ENCODE data around the gene DOLPP1.

DOLPP1 gene

GRCh38 chr9:129064499-129064908 lies 16.4 kb upstream of the DOLPP1 start:
- DNase-seq (ENCODE audit: low read depth): no peak

- DNase-seq (ENCODE audit: low read depth): no peak
Measured at GRCh38 chr9:129068110-129068509, 12.8 kb upstream of the DOLPP1 start.

GRCh38 chr9:129068990-129069861 lies 11.7 kb upstream of the DOLPP1 start:
- DNase-seq (ENCODE audit: low read depth): peak; percentile 40

- DNase-seq (ENCODE audit: low read depth): no peak
Measured at GRCh38 chr9:129069862-129070641, 10.9 kb upstream of the DOLPP1 start.

- no peak for DNase-seq (ENCODE audit: low read depth)
Measured at GRCh38 chr9:129070696-129071525, 10.0 kb upstream of the DOLPP1 start.

- no peak for DNase-seq (ENCODE audit: low read depth)
Measured at GRCh38 chr9:129071526-129072126, 9.3 kb upstream of the DOLPP1 start.

GRCh38 chr9:129072171-129072570 lies 8.7 kb upstream of the DOLPP1 start:
- DNase-seq (ENCODE audit: low read depth): no peak

GRCh38 chr9:129073404-129073803 lies 7.5 kb upstream of the DOLPP1 start:
- DNase-seq (ENCODE audit: low read depth): no peak

- no peak for DNase-seq (ENCODE audit: low read depth)
Measured at GRCh38 chr9:129074106-129074505, 6.8 kb upstream of the DOLPP1 start.

GRCh38 chr9:129075996-129076639 lies 4.8 kb upstream of the DOLPP1 start:
- no peak for DNase-seq (ENCODE audit: low read depth)

- DNase-seq (ENCODE audit: low read depth): no peak
Measured at GRCh38 chr9:129076640-129077037, 4.3 kb upstream of the DOLPP1 start.

- no peak for DNase-seq (ENCODE audit: low read depth)
Measured at GRCh38 chr9:129077236-129077635, 3.7 kb upstream of the DOLPP1 start.

- no peak for DNase-seq (ENCODE audit: low read depth)
Measured at GRCh38 chr9:129078691-129079503, 2.0 kb upstream of the DOLPP1 start.

- DNase-seq (ENCODE audit: low read depth): no peak
Measured at GRCh38 chr9:129079829-129080228, 1.1 kb upstream of the DOLPP1 start.

- DNase-seq (ENCODE audit: low read depth): no peak
Measured at GRCh38 chr9:129080298-129080600, 662 bp upstream of the DOLPP1 start.

- no peak for DNase-seq (ENCODE audit: low read depth)
Measured at GRCh38 chr9:129081388-129081904, 535 bp downstream of the DOLPP1 start.

GRCh38 chr9:129084087-129084486 lies 3.2 kb downstream of the DOLPP1 start:
- DNase-seq (ENCODE audit: low read depth): no peak

GRCh38 chr9:129089246-129089645 lies 8.3 kb downstream of the DOLPP1 start:
- no peak for DNase-seq (ENCODE audit: low read depth)

- DNase-seq (ENCODE audit: low read depth): no peak
Measured at GRCh38 chr9:129093602-129094386, 12.9 kb downstream of the DOLPP1 start.

All from activated T-cell treated with anti-CD3 and anti-CD28 coated beads for 1 hour (primary cell).